ENCODE data around the gene HSF5. TPM values are rescaled to one million over a fixed set of nuclear protein-coding genes. Genes with fewer than 3 reads are reported as not detected.

The HSF5 gene
- total RNA-seq, 1 donor from 2014 or later, result 0.21 TPM

DNA sequence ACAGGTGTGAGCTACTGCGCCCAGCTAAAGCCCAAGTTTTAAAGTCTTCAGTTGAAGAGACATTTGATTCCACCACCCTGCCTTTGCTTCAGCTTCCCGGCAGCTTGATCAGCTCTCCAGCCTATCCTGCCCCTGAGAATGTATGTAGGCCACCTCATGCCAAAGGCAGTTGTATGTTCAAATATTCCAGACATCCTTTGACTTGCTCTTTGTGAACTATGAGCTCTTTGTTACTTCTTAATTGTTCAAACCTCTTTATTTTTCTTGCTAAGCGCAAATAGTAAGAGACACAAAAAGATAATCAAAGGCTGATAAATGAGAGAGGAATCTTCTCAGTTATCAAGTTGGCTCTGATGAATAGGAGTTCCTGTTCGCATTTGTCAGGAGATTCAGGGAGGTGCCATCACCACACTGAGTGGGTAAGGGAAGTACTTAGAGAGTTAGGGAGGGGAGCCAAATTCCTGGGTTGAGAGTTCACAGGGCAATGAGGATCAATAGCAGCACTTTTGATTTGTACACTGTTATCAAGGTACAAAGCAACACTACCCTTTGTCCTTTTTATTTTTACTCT lies 104.2 kb downstream of the HSF5 start:
- DNase-seq, result no peak

DNA sequence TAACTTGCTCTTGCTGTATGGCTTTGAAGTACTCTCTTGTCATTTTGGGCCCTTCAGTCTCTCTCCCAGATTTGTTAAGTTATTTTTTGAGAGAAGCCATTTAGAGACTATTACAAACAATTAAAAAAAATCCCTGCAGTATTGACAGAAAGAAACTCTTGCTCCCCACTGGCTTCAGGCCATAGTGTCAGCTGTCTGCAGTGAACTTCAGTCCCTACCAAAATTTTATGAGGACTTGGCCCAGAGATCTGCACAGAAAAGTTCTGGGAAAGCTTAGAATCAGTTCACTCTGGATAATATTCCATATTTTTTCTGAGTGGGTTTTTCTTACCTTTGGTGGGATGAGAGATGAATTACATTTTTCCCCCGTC lies 105.4 kb downstream of the HSF5 start:
- peak; percentile 35 for DNase-seq

DNA sequence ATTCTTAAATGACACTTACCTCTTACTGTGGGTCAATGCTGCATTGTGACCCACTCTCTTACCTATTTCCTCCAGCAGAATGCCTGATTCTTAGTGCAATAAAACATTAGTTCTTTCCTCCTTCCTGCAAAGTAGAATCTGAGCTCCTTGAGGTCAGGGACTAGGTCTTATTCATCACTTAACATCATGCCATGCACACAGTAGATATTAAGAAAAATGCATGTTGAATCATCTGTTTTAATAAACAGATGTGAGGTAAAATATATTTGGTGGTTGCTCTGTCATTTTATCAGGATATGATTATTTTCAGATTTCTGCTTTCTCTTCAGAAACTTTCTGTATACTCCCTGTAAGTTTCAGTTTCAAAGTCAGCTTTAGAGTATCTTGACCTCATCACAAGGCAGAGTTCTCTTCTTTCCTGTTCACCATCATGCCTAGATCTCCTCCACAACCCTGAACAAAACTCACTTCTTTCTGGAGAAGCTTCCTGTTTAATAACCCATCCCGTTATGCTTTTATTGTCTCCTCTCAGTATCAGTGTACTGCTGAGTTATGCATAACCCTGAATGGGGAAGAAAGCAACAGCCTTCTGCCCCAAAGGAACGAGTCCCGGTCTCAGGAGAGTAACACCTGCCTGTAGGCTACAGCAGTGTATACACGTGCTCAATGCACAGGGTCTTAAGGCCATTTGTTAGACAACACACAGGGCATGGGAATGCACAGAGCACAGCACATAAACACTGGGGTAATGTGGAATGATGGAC lies 105.9 kb downstream of the HSF5 start:
- DNase-seq, result no peak

DNA sequence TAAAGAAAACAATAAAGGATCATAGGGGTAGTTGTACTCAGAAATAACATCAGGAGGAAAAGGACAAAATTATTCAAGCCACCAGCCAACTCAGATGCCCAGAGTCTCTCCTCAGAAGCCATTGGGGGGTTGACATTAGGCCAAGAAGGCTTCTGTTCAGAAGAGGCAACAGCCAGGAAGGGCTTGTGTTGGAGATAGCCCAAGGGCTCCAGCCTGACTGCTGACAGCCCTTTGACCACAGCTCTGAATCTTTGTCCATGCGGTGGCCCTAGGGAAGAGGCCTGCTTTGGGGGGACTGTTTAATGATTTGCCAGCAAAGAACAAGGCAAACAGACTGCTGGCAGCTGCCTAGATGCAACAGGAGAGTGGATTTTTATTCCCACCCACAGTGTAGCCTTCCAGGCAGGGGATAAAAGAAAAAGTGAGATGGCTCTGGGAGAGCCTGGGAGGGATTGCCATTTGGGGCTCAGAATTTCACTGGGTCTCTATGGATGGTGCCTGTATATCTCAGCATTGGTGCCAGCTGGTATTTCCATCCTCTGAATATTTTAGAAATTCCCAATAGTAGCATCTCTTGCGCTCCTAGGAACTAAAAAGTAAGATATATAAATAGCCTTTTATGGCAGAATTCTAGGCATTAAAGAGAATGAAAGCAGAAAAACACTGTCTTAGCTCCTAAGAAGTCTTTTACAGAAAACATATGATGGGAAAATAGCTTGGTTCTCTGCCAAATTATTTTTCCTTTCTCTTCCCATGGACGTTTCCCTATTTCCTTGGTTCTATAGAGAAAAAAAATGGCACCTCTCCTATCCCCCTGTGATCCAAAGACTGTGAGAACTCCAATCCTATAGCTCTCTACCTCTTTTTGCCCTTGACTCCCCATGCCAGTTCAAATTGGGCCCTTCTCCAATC lies 106.8 kb downstream of the HSF5 start:
- DNase-seq, result peak; percentile 21

DNA sequence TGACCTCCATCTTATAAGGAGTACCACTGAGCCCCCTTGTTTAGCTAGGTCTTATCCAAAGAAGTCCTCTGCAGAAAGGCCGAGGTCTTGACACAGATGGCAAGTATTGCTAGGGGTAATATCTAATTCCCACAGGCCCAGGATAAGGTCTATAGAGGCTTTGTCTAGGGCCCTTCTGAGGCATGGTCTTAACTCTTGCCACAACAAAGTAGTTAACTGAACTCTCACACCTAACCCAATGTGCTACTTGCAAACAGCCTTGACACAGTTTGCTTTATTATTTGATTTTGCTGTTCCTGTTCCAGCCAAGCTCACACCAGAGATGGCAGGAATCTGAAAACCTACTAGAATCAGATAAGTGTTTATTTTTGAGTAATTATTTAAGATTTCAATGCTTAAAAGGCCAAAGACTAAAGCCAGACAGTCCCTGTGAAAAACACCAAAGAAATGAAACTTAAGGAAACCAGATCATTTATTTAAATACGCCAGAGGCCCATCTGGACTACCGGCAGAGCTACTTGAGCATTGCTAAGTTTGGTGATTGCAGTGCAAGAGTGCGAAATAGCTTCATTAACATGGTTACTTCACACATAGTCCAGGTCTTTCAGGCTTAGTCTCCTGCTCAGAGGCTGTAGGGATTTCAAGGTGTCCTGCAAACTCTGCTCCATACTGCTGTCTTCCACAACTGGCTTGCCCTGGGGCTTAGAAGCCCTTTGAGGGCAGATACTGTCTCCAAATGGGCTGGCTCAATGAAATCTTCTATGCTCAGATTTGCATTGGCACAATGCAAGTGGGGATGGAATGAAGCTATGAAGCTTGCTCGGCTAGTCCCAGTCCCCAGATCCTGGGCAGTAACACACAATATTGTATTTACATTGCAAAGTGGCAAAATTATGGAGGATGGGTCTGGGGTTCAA lies 107.7 kb downstream of the HSF5 start:
- DNase-seq, result no peak

DNA sequence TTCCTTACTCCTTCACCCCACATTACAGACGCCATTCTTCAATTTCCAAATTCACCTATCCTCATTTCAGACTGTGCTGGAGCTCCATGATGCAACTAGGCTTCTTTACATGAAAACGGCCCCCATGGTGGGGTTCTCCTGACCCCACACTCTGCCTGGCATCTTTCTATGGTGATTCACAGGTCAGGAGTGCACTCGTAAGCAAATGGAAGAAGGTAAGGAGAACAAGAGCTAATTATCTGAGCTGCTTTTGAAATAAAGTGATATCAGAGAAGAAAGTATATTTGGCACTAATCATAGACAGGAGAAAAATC lies 108.7 kb downstream of the HSF5 start:
- DNase-seq, result no peak

DNA sequence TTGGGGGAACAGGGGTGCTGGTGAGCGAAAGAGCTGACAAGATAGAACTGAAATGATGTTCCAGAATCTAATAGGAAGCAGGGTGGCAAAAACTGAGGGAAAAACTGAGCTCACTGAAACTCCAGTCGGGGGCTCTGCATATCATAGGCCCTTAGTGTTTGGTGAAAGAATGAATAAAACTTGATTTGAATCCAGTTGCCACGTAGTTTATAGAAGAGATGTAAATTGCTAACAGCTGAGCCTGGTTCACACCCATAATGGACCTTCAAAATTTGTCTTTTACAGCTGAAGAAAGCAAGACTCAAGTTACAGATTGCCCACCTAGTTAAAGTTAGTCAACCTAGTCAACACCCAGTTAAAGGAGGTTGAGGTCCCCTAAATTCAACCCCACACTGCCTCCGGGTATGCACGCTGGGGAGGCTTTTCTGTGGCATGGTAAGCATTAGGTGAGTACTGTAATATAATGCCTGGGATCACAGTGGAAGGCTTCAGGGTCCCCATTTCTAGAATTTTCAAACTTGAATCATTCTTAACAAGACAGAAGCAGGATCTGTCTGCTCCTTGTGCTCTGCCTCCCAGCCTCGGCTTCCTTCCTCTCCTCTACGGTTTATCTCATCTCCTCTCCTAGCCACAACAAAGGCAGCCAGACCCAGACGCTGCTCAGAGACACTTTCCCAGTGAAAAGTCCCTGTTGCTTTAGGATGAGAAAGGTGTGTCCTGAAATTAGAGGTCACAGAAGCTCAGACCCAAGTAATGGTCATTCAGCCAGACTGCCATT lies 109.3 kb downstream of the HSF5 start:
- no peak for DNase-seq

DNA sequence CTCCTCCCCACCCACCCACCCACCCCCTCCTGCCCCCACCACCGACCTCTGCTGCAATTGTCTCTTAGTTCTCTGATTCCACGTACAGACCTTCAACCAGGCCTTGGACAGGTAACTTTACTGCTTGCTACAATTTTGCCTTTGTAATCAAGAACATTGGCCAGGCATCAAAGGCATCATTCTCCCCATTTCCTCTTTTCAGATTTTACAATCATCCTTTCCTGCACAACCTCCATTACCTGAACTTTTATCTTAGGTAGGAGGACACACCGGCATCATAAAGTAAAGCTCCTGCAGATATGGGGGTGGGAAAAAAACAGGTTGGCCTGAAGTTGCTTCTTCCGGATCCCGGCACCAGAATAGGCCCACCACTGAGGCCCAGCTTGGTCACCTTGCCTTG lies 110.5 kb downstream of the HSF5 start:
- no peak for DNase-seq

DNA sequence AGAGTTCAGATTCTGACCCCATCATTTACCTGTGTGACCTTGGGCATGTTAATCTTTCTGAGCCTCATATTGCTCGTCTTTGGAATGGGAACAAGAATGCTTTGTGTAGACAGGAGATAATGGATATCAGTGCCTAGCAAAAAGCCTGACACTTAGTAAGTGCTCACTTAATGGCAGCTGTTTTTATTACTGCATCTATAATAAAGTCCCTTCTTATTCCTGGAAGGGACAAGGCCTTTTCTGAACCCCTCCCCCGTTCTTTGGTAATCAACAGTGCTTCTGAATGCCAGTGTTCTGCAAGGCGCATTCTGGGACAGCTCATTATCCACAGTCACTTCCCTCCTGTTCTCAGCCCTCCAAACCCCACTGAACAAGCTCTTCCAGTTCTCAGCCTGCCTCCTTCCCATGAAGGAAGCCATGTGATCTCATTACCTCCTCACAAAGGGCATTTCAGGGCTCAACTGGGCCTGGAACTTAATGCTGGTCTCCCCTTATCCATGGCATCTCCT lies 111.1 kb downstream of the HSF5 start:
- DNase-seq, result peak; percentile 45

DNA sequence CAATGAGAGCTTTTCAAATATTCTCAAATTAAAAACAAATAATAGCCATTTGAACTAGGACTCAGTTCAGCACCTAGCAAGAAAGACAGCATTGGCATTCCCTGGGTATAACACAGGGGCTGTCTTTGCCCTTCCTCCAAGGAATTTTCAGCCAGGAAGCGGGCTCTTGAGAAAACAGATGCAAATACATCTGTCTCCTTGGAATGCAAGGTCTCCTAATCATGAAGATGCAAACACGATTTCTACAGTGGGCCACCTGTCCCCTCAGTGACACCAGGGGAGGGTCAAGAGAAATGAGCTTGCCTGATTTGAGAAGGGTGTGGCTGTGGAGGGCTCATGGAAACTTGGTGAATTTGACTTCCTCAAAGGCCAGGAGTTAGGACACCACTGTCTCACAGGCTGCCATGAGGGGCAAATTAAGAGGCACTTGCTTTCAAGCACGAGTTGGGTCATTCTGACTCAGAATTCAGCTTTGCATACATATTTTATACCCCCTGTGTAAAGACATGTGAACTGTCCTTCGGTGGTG lies 111.7 kb downstream of the HSF5 start:
- no peak for DNase-seq

DNA sequence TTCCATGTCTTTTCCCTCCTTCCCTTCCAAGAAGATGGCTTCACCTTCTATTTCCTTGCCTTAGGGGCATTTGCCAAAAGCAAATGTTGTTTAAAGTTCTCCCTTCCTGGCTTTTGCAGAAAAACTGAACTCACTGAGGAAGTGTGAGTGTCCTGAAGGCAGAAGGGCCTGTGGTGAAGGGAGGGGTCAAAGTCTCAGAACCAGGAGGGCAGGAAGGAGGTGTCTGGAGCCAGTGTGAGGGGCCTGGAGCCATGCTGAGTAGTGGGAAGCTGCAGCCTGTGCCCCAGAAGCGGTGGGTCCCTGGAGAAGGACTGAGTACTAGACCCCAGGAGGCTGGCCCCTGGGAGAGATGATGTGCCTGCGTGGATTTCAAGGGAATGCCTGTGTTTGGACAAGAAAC lies 112.4 kb downstream of the HSF5 start:
- no peak for DNase-seq

DNA sequence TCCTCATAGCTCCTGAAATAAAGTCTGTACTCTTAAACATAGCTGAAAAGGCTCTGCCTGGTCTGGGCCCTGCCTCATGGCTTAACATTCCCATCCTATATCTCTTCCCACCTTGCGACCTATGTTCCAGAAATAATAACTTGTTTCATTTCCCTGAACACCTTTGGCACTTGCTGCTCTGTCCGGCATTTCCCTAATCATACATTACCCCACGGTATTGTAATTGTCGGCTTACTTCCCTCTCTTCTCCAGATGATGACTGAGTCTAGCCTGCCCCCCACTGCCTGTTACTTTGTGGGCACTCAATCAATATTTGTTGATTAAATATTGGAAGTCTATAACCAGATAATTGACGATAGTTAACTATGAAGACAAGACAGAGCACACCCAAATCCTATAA lies 113.0 kb downstream of the HSF5 start:
- DNase-seq, result no peak

DNA sequence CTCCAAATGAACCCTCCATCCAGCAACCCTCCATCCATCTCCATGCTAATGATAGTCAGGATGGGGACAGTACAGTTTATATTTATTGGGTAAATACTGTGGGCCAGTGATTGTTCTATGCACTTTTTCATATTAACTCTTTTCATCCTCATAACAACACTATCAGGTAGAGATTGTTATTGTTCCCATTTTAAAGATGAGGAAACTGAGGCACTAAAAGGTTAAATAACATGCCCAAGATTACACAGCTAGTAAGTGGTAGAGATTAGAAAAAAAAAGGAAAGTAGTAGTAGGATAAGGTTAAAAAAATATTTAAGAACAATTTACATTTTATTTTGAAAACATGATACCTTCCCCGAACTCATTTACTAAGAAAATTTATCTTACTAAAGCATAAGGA lies 114.3 kb downstream of the HSF5 start:
- no peak for DNase-seq

DNA sequence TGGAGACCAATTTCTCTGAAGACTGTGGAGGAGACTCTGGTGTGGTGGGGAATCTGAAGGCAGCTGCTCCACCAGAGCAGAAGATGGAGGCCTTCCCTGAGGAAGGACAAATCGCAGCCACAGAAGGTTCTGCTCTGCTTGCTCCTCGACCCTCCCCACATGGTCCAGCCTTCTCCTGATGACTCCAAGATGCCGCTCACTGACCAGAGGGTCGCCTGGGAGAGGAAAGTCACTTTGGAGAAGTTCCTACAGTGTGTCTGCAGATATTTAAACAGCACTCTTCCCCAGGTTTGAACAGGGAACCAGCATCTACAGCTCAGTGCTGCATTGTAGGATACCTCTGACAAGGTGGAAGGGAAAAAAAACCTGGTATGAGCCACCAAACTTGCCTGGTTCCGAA lies 115.2 kb downstream of the HSF5 start:
- no peak for DNase-seq

DNA sequence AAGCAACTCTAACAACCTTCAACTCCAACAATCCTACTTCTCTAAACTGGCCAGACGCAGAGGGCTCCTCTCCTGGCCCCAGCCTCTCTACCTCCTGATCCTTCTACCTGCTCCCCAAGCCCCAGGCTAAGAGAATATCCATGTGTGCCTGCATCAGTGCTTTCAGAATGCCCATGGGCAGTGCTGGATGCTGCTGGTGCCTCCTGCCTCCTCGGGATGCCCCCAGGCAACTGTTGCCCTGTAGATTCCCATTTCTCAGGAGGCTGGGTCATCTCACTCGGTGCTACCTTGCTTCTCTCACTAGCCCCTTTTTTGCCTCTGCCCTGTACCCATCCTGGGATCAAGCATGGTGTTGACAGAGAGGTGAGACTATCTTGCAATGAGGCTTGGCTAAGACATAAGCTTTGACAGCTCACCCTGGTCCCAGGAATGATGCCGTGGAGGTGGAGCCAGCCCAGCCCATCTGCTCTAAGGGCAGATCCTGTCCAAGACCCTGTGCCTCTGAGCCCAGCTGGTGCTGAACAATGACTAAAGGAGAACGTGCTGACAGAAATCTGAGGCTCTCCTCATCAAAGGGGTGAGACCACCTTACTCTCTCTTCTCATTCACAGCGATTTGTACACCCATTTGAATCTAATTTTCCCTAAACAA lies 116.8 kb downstream of the HSF5 start:
- DNase-seq, result no peak

DNA sequence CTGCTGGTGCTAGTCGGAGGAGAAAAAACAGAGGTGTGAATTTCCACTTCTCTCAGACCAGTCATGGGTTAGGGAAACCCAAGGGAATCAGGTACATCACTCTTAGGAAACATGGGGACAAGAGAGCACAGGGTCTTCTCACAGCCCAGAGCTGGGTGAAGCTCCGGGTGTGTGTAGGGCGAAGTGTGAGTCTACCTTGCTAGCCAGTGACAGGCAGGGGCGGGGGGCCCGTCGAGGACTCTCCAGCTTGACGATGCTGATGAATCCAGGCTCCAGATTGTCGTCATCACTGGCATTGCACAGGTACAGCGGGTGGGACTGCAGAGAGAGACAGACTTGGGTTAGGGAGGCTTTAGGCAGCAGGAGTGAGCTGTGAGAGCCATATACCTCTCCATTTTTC lies 117.5 kb downstream of the HSF5 start:
- DNase-seq, result no peak

DNA sequence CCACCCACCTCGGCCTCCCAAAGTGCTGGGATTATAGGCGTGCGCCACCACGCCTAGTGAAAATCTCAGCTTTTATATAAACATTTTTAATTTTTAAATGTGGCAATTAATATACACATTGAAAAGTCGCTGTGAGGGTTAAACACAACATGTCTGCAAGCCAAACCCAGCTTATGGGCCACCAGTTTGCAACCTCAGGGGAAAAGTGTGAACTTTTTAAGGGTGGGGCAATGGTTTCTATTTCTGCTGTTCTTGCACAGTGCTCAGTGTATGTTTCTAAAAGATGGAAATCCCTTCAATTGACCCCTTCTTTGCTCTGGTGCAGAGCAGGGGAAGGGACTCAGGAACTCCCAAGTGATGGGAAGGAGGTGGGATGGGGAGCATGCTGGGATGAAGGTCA lies 117.9 kb downstream of the HSF5 start:
- DNase-seq, result no peak
